H1 (cell line): Measurements from ENCODE around the gene ZNF429. TPM values are rescaled to one million over a fixed set of nuclear protein-coding genes. Genes with fewer than 3 reads are reported as not detected.

Experiments
- BACH1 ChIP-seq: IDR thresholded peaks from 2 replicates; pipeline ENCODE4 v1.6.1; 2012; ENCODE audit warnings: low read length, improper control_type of control experiment
- CTCF ChIP-seq, 3 experiments: IDR thresholded peaks; 1 replicate in 2 of 3; 2 replicates in 1 of 3; pipeline versions ENCODE4 v1.5.1 to v1.6.1; 2011; ENCODE audit warnings: low read length in 3 of 3, mild to moderate bottlenecking in 3 of 3, inconsistent platforms in 2 of 3, low read depth in 1 of 3, moderate library complexity in 1 of 3; ENCODE audit not compliant: insufficient read depth in 1 of 3; ENCODE audit errors: control extremely low read depth in 1 of 3
- HDAC6 ChIP-seq: IDR thresholded peaks from one replicate; pipeline ENCODE4 v1.7.1; 2012; ENCODE audit warnings: low read depth, mild to moderate bottlenecking, inconsistent platforms, low read length, moderate library complexity
- JUND ChIP-seq: IDR thresholded peaks from 2 replicates; pipeline ENCODE4 v1.6.1; 2011; ENCODE audit warnings: mild to moderate bottlenecking, improper control_type of control experiment, low read length
- SIRT6 ChIP-seq: IDR thresholded peaks from one replicate; pipeline ENCODE4 v1.7.1; 2012; ENCODE audit warnings: low read length, inconsistent platforms
- SRF ChIP-seq: IDR thresholded peaks from 2 replicates; pipeline ENCODE4 v1.6.1; 2011; ENCODE audit warnings: mild to moderate bottlenecking, low read depth, low read length, moderate library complexity
- polyA plus RNA-seq, 7 experiments: library from polyadenylated mRNA; depleted of rRNA in 3 of 7; stranded (reverse) in 5 of 7; unstranded in 2 of 7; fragments of >200 nt in 5 of 7; fragments of 200-250 nt in 2 of 7; gene quantifications; 1 replicate in 5 of 7; 2 replicates in 1 of 7; 4 replicates in 1 of 7; pipeline versions ENCODE4 v1.2.1 to v1.2.3, GENCODE V29; 2011 to 2013; ENCODE audit warnings: missing spikeins in 2 of 7, mixed read lengths in 2 of 7
- total RNA-seq: library from RNA; stranded (reverse); fragmentation: NEBNext Ultra II Directional; extraction: Animal tissue kit (Norgen Biotek cat#: 25700); gene quantifications from 2 replicates; pipeline ENCODE4 v1.2.1, GENCODE V29; 2021

The ZNF429 gene
- total and polyA plus RNA-seq, 2 of the 8 experiments (the other 6 are each of a cell fraction or from before 2014, with no cell fraction given): 10.9 to 15.0 TPM

GRCh38 chr19:21571316-21571715 lies 65.9 kb downstream of the ZNF429 start (continued):
- no peak for TF ChIP-seq CTCF (IDR thresholded peaks at IDR 0.05; ENCODE audit: control extremely low read depth in 1 of 3, insufficient read depth in 1 of 3, low read depth in 1 of 3, low read length in 3 of 3)
- no peak for TF ChIP-seq SIRT6
- no peak for TF ChIP-seq JUND
- no peak for TF ChIP-seq HDAC6
- TF ChIP-seq SRF: no peak
- TF ChIP-seq BACH1: no peak
